IMR-90 (cell line): ENCODE measurements around the gene COG7. TPM values are rescaled to one million over a fixed set of nuclear protein-coding genes. Genes with fewer than 3 reads are reported as not detected.

ENCODE experiments used
- ATAC-seq: fragments of 200-7000 bp; cut with Tn5 transposase; 2 replicates; pipeline ENCODE4 v1.9.1; 2020; ENCODE audit warnings: low read depth, mild to moderate bottlenecking, moderate library complexity
- BruUV-seq: library from RNA; stranded (reverse); fragments of 400-500 nt; replicated peaks from 2 replicates; lab custom pipeline; 2021; lab: Mats Ljungman, UMichigan
- CTCF ChIA-PET: fragments of 300-600 bp; formaldehyde crosslinking; extraction: SDS; loops from one replicate; lab custom pipeline; 2021; ENCODE audit warnings: antibody characterized with exemption; lab: Yijun Ruan, JAX
- POLR2A ChIA-PET: fragments of 300-600 bp; sonication (Branson Sonifier 250); formaldehyde crosslinking; loops from one replicate; lab custom pipeline; 2022; ENCODE audit warnings: antibody characterized with exemption; ENCODE audit not compliant: unreplicated experiment; lab: Charles Lee
- DNase-seq: peaks from one replicate; pipeline ENCODE4 v3.0.0; 2013
- H2AFZ ChIP-seq: replicated peaks from 2 replicates; pipeline ENCODE3; 2013; ENCODE audit warnings: low read length, mild to moderate bottlenecking; ENCODE audit not compliant: poor library complexity
- H2AK5ac ChIP-seq: 2 replicates; pipeline ENCODE4 v1.6.1; 2013; ENCODE audit warnings: low read depth, low read length, inconsistent platforms
- H2AK9ac ChIP-seq: replicated peaks from 2 replicates; pipeline ENCODE3; 2013; ENCODE audit warnings: mild to moderate bottlenecking, low read depth, low read length, moderate library complexity; ENCODE audit not compliant: poor library complexity
- H2BK120ac ChIP-seq: 2 replicates; pipeline ENCODE4 v1.6.1; 2013; ENCODE audit warnings: low read depth, low read length, inconsistent platforms
- H2BK15ac ChIP-seq: 3 replicates; pipeline ENCODE4 v1.6.1; 2013; ENCODE audit warnings: low read depth, low read length, inconsistent platforms
- H2BK20ac ChIP-seq: 2 replicates; pipeline ENCODE4 v1.6.1; 2013; ENCODE audit warnings: low read depth, mild to moderate bottlenecking, inconsistent platforms, low read length, moderate library complexity
- H2BK5ac ChIP-seq: 2 replicates; pipeline ENCODE4 v1.6.1; 2013; ENCODE audit warnings: mild to moderate bottlenecking, low read depth, low read length, inconsistent platforms; ENCODE audit not compliant: poor library complexity, severe bottlenecking
- H3K14ac ChIP-seq: replicated peaks from 2 replicates; pipeline ENCODE4 v1.6.1; 2013; ENCODE audit warnings: low read depth, low read length, inconsistent platforms
- H3K18ac ChIP-seq: 2 replicates; pipeline ENCODE4 v1.6.1; 2013; ENCODE audit warnings: low read depth, low read length, control low read depth
- H3K23ac ChIP-seq: 2 replicates; pipeline ENCODE4 v1.6.1; 2013; ENCODE audit warnings: low read depth, low read length, inconsistent platforms
- H3K27ac ChIP-seq: 2 replicates; pipeline ENCODE4 v1.5.1; 2013; ENCODE audit warnings: mild to moderate bottlenecking, control low read depth, low read length; ENCODE audit not compliant: insufficient read depth
- H3K27me3 ChIP-seq: 2 replicates; pipeline ENCODE4 v1.6.1; 2013; ENCODE audit warnings: low read length; ENCODE audit not compliant: control insufficient read depth, insufficient read depth
- H3K36me3 ChIP-seq: 2 replicates; pipeline ENCODE4 v1.6.1; 2013; ENCODE audit warnings: low read length, mixed read lengths; ENCODE audit not compliant: control insufficient read depth, insufficient read depth
- H3K4ac ChIP-seq: 2 replicates; pipeline ENCODE4 v1.6.1; 2013; ENCODE audit warnings: low read depth, low read length, inconsistent platforms
- H3K4me1 ChIP-seq: 2 replicates; pipeline ENCODE4 v1.6.1; 2013; ENCODE audit warnings: low read length, mixed read lengths; ENCODE audit not compliant: control insufficient read depth, insufficient read depth
- H3K4me2 ChIP-seq: 2 replicates; pipeline ENCODE4 v1.6.1; 2013; ENCODE audit warnings: low read depth, mild to moderate bottlenecking, control low read depth, low read length, moderate library complexity
- H3K4me3 ChIP-seq: 2 replicates; pipeline ENCODE4 v1.5.1; 2013; ENCODE audit warnings: low read depth, mild to moderate bottlenecking, control low read depth, low read length, moderate library complexity; ENCODE audit not compliant: insufficient read depth
- H3K56ac ChIP-seq: 2 replicates; pipeline ENCODE4 v1.6.1; 2013; ENCODE audit warnings: low read length, inconsistent platforms; ENCODE audit not compliant: insufficient read depth; ENCODE audit errors: extremely low read depth
- H3K79me1 ChIP-seq, 2 experiments: 2 replicates each; pipeline ENCODE4 v1.6.1; 2013; ENCODE audit warnings: low read length in 2 of 2, inconsistent platforms in 1 of 2, low read depth in 1 of 2
- H3K9ac ChIP-seq: 2 replicates; pipeline ENCODE4 v1.6.1; 2013; ENCODE audit warnings: low read depth, low read length, control low read depth
- H3K9me1 ChIP-seq: 2 replicates; pipeline ENCODE4 v1.6.1; 2013; ENCODE audit warnings: low read length, inconsistent platforms; ENCODE audit not compliant: insufficient read depth
- H3K9me3 ChIP-seq: 2 replicates; pipeline ENCODE4 v1.6.1; 2013; ENCODE audit warnings: low read length; ENCODE audit not compliant: control insufficient read depth, insufficient read depth
- H4K20me1 ChIP-seq: 2 replicates; pipeline ENCODE4 v1.6.1; 2013; ENCODE audit warnings: low read length, inconsistent platforms; ENCODE audit not compliant: insufficient read depth
- H4K5ac ChIP-seq: 2 replicates; pipeline ENCODE4 v1.6.1; 2013; ENCODE audit warnings: mild to moderate bottlenecking, low read depth, low read length, control low read depth
- H4K8ac ChIP-seq, 2 experiments: 2 replicates each; pipeline ENCODE4 v1.6.1; 2013; ENCODE audit warnings: low read depth in 2 of 2, low read length in 2 of 2, control low read depth in 1 of 2, inconsistent platforms in 1 of 2
- H4K91ac ChIP-seq: 2 replicates; pipeline ENCODE4 v1.6.1; 2013; ENCODE audit warnings: low read depth, low read length, inconsistent platforms; ENCODE audit not compliant: insufficient read depth
- BHLHE40 ChIP-seq: fragments of 150-350 bp; IDR thresholded peaks from 2 replicates; pipeline ENCODE4 v1.6.1; 2016; ENCODE audit warnings: mild to moderate bottlenecking, low read depth, low read length
- CEBPB ChIP-seq: IDR thresholded peaks from 2 replicates; pipeline ENCODE4 v1.6.1; 2012; ENCODE audit warnings: low read depth, low read length, improper control_type of control experiment
- CHD1 ChIP-seq: IDR thresholded peaks from 2 replicates; pipeline ENCODE4 v1.6.1; 2012; ENCODE audit warnings: low read depth, low read length, improper control_type of control experiment
- MAFK ChIP-seq: IDR thresholded peaks from 2 replicates; pipeline ENCODE4 v1.6.1; 2012; ENCODE audit warnings: low read depth, low read length, improper control_type of control experiment
- MAZ ChIP-seq: IDR thresholded peaks from 2 replicates; pipeline ENCODE4 v1.6.1; 2012; ENCODE audit warnings: low read depth, mild to moderate bottlenecking, low read length, improper control_type of control experiment, moderate library complexity, borderline replicate concordance
- MXI1 ChIP-seq: IDR thresholded peaks from 2 replicates; pipeline ENCODE4 v1.6.1; 2012; ENCODE audit warnings: low read depth, mild to moderate bottlenecking, low read length, moderate library complexity, borderline replicate concordance
- NFE2L2 ChIP-seq: fragments of 150-350 bp; IDR thresholded peaks from 2 replicates; pipeline ENCODE4 v1.6.1; 2016; ENCODE audit warnings: low read depth, mild to moderate bottlenecking, low read length
- POLR2A ChIP-seq: IDR thresholded peaks from 2 replicates; pipeline ENCODE4 v1.6.1; 2012; ENCODE audit warnings: mild to moderate bottlenecking, low read depth, low read length
- RCOR1 ChIP-seq: IDR thresholded peaks from 2 replicates; pipeline ENCODE4 v1.6.1; 2012; ENCODE audit warnings: mild to moderate bottlenecking, low read length, improper control_type of control experiment; ENCODE audit not compliant: insufficient replicate concordance
- RFX5 ChIP-seq: IDR thresholded peaks from 2 replicates; pipeline ENCODE4 v1.8.0; 2012; ENCODE audit warnings: low read depth, mild to moderate bottlenecking, low read length, moderate library complexity
- SMC3 ChIP-seq: fragments of 150-350 bp; IDR thresholded peaks from 2 replicates; pipeline ENCODE4 v1.6.1; 2016; ENCODE audit warnings: low read depth, mild to moderate bottlenecking, antibody characterized with exemption, low read length, moderate library complexity
- WGBS, 2 experiments: methylation state at CpG; one replicate each; pipeline versions ENCODE4 v1.1.5 to v1.1.7; 2013; ENCODE audit warnings: missing lambda C conversion rate in 2 of 2; ENCODE audit not compliant: insufficient read length in 1 of 2; ENCODE audit errors: extremely low coverage in 2 of 2; 5-methylcytosine and 5-hydroxymethylcytosine counted together
- dilution Hi-C: fragments of 300-500 bp; cut with HindIII; formaldehyde crosslinking; loops from one replicate; pipeline ENCODE4 v1.14.3; 2018; ENCODE audit warnings: low sequenced_read_pairs; ENCODE audit not compliant: unreplicated experiment
- in situ Hi-C: fragments of 300-500 bp; cut with MboI; formaldehyde crosslinking; loops from 3 replicates; pipeline ENCODE4 v1.14.3; 2019; ENCODE audit warnings: low sequenced_read_pairs, inconsistent platforms, mixed read lengths
- intact Hi-C: fragments of 100-400 bp; cut with micrococcal nuclease; formaldehyde crosslinking; loops from 2 replicates; pipeline ENCODE4 v1.10.0; 2022
- polyA plus RNA-seq, 3 experiments: library from polyadenylated mRNA; depleted of rRNA; stranded (reverse); fragments of >200 nt; gene quantifications; 2 replicates each; pipeline ENCODE4 v1.2.3, GENCODE V29; 2012; ENCODE audit warnings: low replicate concordance in 1 of 3
- total RNA-seq: library from RNA; depleted of rRNA; stranded (reverse); fragments of >200 nt; gene quantifications from 2 replicates; pipeline ENCODE4 v1.2.3, GENCODE V29; 2012
- TF ChIP-seq, protein P1 (sequence below): fragments of 150-350 bp; IDR thresholded peaks from 2 replicates; pipeline ENCODE4 v1.6.1; 2016; ENCODE audit warnings: low read depth, mild to moderate bottlenecking, low read length, moderate library complexity, borderline replicate concordance
- TF ChIP-seq, protein P2 (sequence below): conservative IDR thresholded peaks from 2 replicates; pipeline ENCODE4 v1.5.1; 2012; ENCODE audit warnings: mild to moderate bottlenecking, low read depth, low read length, improper control_type of control experiment

The COG7 gene
- total and polyA plus RNA-seq, 2 of the 4 experiments (the other 2 are of a cell fraction): 28.5 to 43.7 TPM

DNA sequence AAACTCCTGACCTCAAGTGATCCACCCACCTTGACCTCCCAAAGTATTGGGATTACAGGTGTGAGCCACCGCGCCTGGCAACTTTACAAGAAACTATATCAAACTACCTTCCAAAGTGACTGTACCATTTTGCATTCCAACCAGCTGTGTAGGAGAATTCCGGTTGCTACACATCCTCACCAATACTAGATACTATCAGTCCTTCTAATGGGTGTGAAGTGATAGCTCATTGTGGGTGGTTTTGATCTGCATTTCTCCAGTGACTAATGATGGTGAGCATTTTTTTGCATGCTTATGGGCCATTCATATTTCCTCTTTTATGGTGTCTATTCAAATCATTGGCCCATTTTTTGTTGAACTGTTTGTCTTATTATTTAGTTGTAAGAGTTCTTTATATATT is 113.2 kb downstream of the COG7 start:
- H3K56ac ChIP-seq: no peak overlapping the region
- H3K4me1 ChIP-seq: no peaks in the 10 kb centered on the region
- no peak for ATAC-seq
- H3K27ac ChIP-seq: no peak overlapping the region
- H3K23ac ChIP-seq: no peak overlapping the region
- POLR2A ChIA-PET: no interaction called here
- H3K4me3 ChIP-seq: no peak overlapping the region
- no CpG with 5 or more reads among the region's 3 CpGs for WGBS, 2 experiments
- no peaks in the 10 kb centered on the region for H3K9me3 ChIP-seq
- CTCF ChIA-PET: no interaction called here
- H2BK20ac ChIP-seq: no peak overlapping the region
- no peaks in the 10 kb centered on the region for H3K36me3 ChIP-seq
- H2BK15ac ChIP-seq: no peak overlapping the region
- no peaks in the 10 kb centered on the region for H4K20me1 ChIP-seq
- DNase-seq: no peak
- in situ Hi-C loops: no loop called here
- H2AK5ac ChIP-seq: no peak overlapping the region
- H4K91ac ChIP-seq: no peak overlapping the region
- no peak overlapping the region for H2AFZ ChIP-seq
- H3K4ac ChIP-seq: no peak overlapping the region
- no peak overlapping the region for H2BK5ac ChIP-seq
- no peak overlapping the region for H2AK9ac ChIP-seq
- no peaks in the 10 kb centered on the region for H3K79me1 ChIP-seq
- no peak overlapping the region for H3K4me2 ChIP-seq
- BruUV-seq: no TSS peak
- H2BK120ac ChIP-seq: no peak overlapping the region
- no peak overlapping the region for H3K9ac ChIP-seq
- dilution Hi-C loops: no loop called here
- no peaks in the 10 kb centered on the region for H3K9me1 ChIP-seq
- no peak overlapping the region for H3K18ac ChIP-seq
- no peak overlapping the region for H4K5ac ChIP-seq
- H3K27me3 ChIP-seq: no peaks in the 10 kb centered on the region
- H4K8ac ChIP-seq: no peak overlapping the region
- TF ChIP-seq MAZ: no peak
- no peak for TF ChIP-seq CEBPB
- TF ChIP-seq MAFK: no peak
- TF ChIP-seq, protein P1, sequence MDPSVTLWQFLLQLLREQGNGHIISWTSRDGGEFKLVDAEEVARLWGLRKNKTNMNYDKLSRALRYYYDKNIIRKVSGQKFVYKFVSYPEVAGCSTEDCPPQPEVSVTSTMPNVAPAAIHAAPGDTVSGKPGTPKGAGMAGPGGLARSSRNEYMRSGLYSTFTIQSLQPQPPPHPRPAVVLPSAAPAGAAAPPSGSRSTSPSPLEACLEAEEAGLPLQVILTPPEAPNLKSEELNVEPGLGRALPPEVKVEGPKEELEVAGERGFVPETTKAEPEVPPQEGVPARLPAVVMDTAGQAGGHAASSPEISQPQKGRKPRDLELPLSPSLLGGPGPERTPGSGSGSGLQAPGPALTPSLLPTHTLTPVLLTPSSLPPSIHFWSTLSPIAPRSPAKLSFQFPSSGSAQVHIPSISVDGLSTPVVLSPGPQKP: no peak
- TF ChIP-seq SMC3: no peak
- TF ChIP-seq, protein P2, sequence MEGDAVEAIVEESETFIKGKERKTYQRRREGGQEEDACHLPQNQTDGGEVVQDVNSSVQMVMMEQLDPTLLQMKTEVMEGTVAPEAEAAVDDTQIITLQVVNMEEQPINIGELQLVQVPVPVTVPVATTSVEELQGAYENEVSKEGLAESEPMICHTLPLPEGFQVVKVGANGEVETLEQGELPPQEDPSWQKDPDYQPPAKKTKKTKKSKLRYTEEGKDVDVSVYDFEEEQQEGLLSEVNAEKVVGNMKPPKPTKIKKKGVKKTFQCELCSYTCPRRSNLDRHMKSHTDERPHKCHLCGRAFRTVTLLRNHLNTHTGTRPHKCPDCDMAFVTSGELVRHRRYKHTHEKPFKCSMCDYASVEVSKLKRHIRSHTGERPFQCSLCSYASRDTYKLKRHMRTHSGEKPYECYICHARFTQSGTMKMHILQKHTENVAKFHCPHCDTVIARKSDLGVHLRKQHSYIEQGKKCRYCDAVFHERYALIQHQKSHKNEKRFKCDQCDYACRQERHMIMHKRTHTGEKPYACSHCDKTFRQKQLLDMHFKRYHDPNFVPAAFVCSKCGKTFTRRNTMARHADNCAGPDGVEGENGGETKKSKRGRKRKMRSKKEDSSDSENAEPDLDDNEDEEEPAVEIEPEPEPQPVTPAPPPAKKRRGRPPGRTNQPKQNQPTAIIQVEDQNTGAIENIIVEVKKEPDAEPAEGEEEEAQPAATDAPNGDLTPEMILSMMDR: no peak
- no peak for TF ChIP-seq RCOR1
- no peak for TF ChIP-seq CHD1
- TF ChIP-seq POLR2A: no peak
- no peak for TF ChIP-seq MXI1
- no peak for TF ChIP-seq RFX5
- no peak for TF ChIP-seq NFE2L2
- no peak for TF ChIP-seq BHLHE40
- intact Hi-C loops: no loop called here
- H3K14ac ChIP-seq: no peak overlapping the region
